Neural cell (in vitro differentiated cells): Measurements from ENCODE around the gene ATP2B2. TPM values are rescaled to one million over a fixed set of nuclear protein-coding genes. Genes with fewer than 3 reads are reported as not detected.

Experiments used
- H2AFZ ChIP-seq: fragments of 200-600, 300-800 bp; sonication (generic), shearing (Covaris generic); 2 replicates; pipeline ENCODE4 v1.6.0; 2014; ENCODE audit warnings: low read depth, mild to moderate bottlenecking, antibody characterized with exemption, low read length, moderate library complexity
- H3F3A ChIP-seq: fragments of 200-600 bp; shearing (Covaris generic); 2 replicates; pipeline ENCODE4 v1.6.1; 2016; ENCODE audit warnings: mild to moderate bottlenecking, moderate library complexity, mixed read lengths, antibody characterized with exemption, low read length; ENCODE audit not compliant: insufficient read depth, poor library complexity, severe bottlenecking
- H3K27ac ChIP-seq: fragments of 200-600, 300-800 bp; sonication (generic), shearing (Covaris generic); 2 replicates; pipeline ENCODE4 v1.5.1; 2014; ENCODE audit warnings: mild to moderate bottlenecking, low read length, moderate library complexity
- H3K27me3 ChIP-seq: fragments of 300-800, 200-600 bp; sonication (generic), shearing (Covaris generic); 2 replicates; pipeline ENCODE4 v1.6.0; 2014; ENCODE audit warnings: mild to moderate bottlenecking, low read depth, low read length, moderate library complexity; ENCODE audit not compliant: insufficient read depth
- H3K36me3 ChIP-seq: fragments of 300-800, 200-600 bp; sonication (generic), shearing (Covaris generic); 2 replicates; pipeline ENCODE4 v1.5.1; 2014; ENCODE audit warnings: mild to moderate bottlenecking, antibody characterized with exemption, low read length, moderate library complexity; ENCODE audit not compliant: insufficient read depth
- H3K4me2 ChIP-seq: fragments of 300-800, 200-600 bp; sonication (generic), shearing (Covaris generic); 2 replicates; pipeline ENCODE4 v1.6.0; 2014; ENCODE audit warnings: mild to moderate bottlenecking, low read length
- H3K4me3 ChIP-seq: fragments of 300-800, 200-600 bp; sonication (generic), shearing (Covaris generic); 2 replicates; pipeline ENCODE4 v1.5.1; 2014; ENCODE audit warnings: mild to moderate bottlenecking, low read length, moderate library complexity
- H3K79me2 ChIP-seq: fragments of 200-600 bp; shearing (Covaris generic); replicated peaks from 2 replicates; pipeline ENCODE4 v1.6.0; 2014; ENCODE audit warnings: mild to moderate bottlenecking, low read length, moderate library complexity; ENCODE audit not compliant: insufficient read depth
- H3K9ac ChIP-seq: fragments of 300-800, 200-600 bp; sonication (generic), shearing (Covaris generic); 2 replicates; pipeline ENCODE4 v1.6.1; 2016; ENCODE audit warnings: mild to moderate bottlenecking, low read length, mixed read lengths
- H3K9me2 ChIP-seq: fragments of 200-600 bp; shearing (Covaris generic); 2 replicates; pipeline ENCODE4 v1.6.1; 2016; ENCODE audit warnings: mild to moderate bottlenecking, low read length, mixed read lengths; ENCODE audit not compliant: insufficient read depth
- H3K9me3 ChIP-seq: fragments of 200-600, 300-800 bp; sonication (generic), shearing (Covaris generic); 2 replicates; pipeline ENCODE4 v1.6.1; 2016; ENCODE audit warnings: mild to moderate bottlenecking, mixed run types, low read length, moderate library complexity, mixed read lengths
- H4K20me1 ChIP-seq: fragments of 200-600 bp; shearing (Covaris generic); 2 replicates; pipeline ENCODE4 v1.6.1; 2016; ENCODE audit warnings: mild to moderate bottlenecking, mixed run types; ENCODE audit not compliant: insufficient read depth
- EP300 ChIP-seq: fragments of 450-650 bp; conservative IDR thresholded peaks from 2 replicates; pipeline ENCODE4 v1.6.1; 2014; ENCODE audit warnings: antibody characterized with exemption, mild to moderate bottlenecking, moderate library complexity; ENCODE audit not compliant: poor library complexity, severe bottlenecking
- EZH2 ChIP-seq: fragments of 200-600, 300-800 bp; shearing (Covaris generic), sonication (generic); IDR thresholded peaks from 2 replicates; pipeline ENCODE4 v1.6.1; 2014; ENCODE audit warnings: antibody characterized with exemption, low read length, borderline replicate concordance, mild to moderate bottlenecking; ENCODE audit not compliant: insufficient read depth, poor library complexity, severe bottlenecking
- MXI1 ChIP-seq: fragments of 450-650 bp; conservative IDR thresholded peaks from 2 replicates; pipeline ENCODE4 v1.6.1; 2014; ENCODE audit warnings: antibody characterized with exemption, mild to moderate bottlenecking; ENCODE audit not compliant: poor library complexity, severe bottlenecking
- POLR2AphosphoS5 ChIP-seq: IDR thresholded peaks from 2 replicates; pipeline ENCODE4 v1.6.1; 2012
- RAD21 ChIP-seq: fragments of 450-650 bp; conservative IDR thresholded peaks from 2 replicates; pipeline ENCODE4 v1.6.1; 2014; ENCODE audit warnings: antibody characterized with exemption, mild to moderate bottlenecking, moderate library complexity
- SMC3 ChIP-seq: fragments of 450-650 bp; conservative IDR thresholded peaks from 2 replicates; pipeline ENCODE4 v1.6.1; 2014; ENCODE audit warnings: antibody characterized with exemption, mild to moderate bottlenecking, moderate library complexity; ENCODE audit not compliant: poor library complexity
- TAF1 ChIP-seq: IDR thresholded peaks from 2 replicates; pipeline ENCODE4 v1.6.1; 2012; ENCODE audit warnings: low read depth
- polyA plus RNA-seq: library from polyadenylated mRNA; depleted of rRNA; stranded (reverse); fragments of >200 nt; gene quantifications from 2 replicates; pipeline ENCODE4 v1.2.3, GENCODE V29; 2014
- TF ChIP-seq, protein P1 (sequence below): fragments of 450-650 bp; IDR thresholded peaks from 2 replicates; pipeline ENCODE4 v1.5.1; 2014; ENCODE audit warnings: antibody characterized with exemption, mild to moderate bottlenecking, moderate library complexity; ENCODE audit not compliant: poor library complexity, severe bottlenecking
- TF ChIP-seq, protein P2 (sequence below): IDR thresholded peaks from 2 replicates; pipeline ENCODE4 v1.6.1; 2012; ENCODE audit warnings: borderline replicate concordance

Gene ATP2B2
- polyA plus RNA-seq, 1 donor from 2014 or later, result 8.3 TPM

DNA sequence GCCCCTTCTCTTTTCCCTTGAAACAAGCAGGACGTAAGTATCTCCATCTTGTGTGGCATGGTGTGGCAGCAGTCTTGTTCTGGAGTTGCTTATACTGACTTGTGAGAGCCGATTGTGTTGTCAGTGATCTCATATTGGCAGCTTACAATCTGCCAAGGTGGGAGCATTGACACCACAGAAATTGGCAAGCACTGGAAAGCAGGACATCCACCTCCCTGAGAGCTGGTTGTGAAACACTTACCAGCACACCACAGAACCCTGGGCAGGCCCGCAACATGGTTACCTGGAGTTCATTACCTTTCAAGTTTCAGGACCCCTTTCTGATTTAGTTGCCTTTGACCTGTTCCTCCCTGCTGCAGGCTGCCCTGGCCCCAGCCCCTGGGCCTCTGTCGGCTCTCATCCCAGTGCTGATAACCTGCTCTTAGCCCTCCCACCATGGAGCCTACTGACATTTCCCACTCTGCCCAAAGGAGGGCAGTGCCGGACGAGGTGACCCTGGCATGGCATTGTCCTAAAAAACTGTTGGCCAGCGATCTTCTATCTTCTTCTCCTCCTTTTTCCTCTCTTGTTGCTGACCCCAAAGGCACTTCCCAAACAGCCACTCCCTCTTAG is 10.6 kb upstream of the ATP2B2 start:
- Histone ChIP-seq H3K27me3 (no peaks in the 10 kb centered on the region), H3K36me3 (no peaks in the 10 kb centered on the region), H3K4me3 (no peak overlapping the region), H3K79me2 (no peaks in the 10 kb centered on the region), H2AFZ (no peak overlapping the region), H3F3A (no peaks in the 10 kb centered on the region), H3K4me2 (no peak overlapping the region), H4K20me1 (no peaks in the 10 kb centered on the region), H3K27ac (no peak overlapping the region), H3K9ac (no peak overlapping the region), H3K9me2 (no peaks in the 10 kb centered on the region), H3K9me3 (no peaks in the 10 kb centered on the region)
- TF ChIP-seq EZH2, result no peak

DNA sequence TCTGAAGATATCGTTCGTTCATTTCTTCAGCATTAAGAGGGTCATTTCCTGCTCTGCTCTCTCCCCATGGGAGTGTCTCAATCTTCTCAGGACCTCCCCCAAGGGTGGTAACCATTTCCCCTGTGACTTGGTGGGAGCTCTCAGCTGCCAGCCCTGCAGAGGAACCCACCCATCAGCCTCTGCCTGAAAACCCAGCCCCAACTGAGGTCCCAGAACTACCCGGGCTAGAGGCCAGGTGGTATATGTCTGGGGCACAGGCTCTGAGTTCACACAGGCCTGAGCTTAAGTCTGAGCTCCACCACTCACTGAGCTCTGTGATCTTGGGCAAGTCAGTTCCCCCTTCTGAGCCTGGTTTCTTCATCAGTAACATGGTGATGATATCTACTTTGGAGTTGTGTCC is 10.0 kb upstream of the ATP2B2 start:
- Histone ChIP-seq H3K9ac (no peak overlapping the region), H3K4me2 (no peak overlapping the region), H3K79me2 (no peaks in the 10 kb centered on the region), H3K27ac (no peak overlapping the region), H3K4me3 (no peak overlapping the region), H3K9me3 (no peaks in the 10 kb centered on the region), H3F3A (no peaks in the 10 kb centered on the region), H3K27me3 (no peaks in the 10 kb centered on the region), H3K36me3 (no peaks in the 10 kb centered on the region), H3K9me2 (no peaks in the 10 kb centered on the region), H2AFZ (no peak overlapping the region), H4K20me1 (no peaks in the 10 kb centered on the region)
- TF ChIP-seq EP300 (no peak), RAD21 (no peak), SMC3 (no peak), MXI1 (no peak), EZH2 (no peak), POLR2AphosphoS5 (no peak), TAF1 (no peak)
- TF ChIP-seq, protein P1, sequence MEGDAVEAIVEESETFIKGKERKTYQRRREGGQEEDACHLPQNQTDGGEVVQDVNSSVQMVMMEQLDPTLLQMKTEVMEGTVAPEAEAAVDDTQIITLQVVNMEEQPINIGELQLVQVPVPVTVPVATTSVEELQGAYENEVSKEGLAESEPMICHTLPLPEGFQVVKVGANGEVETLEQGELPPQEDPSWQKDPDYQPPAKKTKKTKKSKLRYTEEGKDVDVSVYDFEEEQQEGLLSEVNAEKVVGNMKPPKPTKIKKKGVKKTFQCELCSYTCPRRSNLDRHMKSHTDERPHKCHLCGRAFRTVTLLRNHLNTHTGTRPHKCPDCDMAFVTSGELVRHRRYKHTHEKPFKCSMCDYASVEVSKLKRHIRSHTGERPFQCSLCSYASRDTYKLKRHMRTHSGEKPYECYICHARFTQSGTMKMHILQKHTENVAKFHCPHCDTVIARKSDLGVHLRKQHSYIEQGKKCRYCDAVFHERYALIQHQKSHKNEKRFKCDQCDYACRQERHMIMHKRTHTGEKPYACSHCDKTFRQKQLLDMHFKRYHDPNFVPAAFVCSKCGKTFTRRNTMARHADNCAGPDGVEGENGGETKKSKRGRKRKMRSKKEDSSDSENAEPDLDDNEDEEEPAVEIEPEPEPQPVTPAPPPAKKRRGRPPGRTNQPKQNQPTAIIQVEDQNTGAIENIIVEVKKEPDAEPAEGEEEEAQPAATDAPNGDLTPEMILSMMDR, result no peak
- TF ChIP-seq, protein P2, sequence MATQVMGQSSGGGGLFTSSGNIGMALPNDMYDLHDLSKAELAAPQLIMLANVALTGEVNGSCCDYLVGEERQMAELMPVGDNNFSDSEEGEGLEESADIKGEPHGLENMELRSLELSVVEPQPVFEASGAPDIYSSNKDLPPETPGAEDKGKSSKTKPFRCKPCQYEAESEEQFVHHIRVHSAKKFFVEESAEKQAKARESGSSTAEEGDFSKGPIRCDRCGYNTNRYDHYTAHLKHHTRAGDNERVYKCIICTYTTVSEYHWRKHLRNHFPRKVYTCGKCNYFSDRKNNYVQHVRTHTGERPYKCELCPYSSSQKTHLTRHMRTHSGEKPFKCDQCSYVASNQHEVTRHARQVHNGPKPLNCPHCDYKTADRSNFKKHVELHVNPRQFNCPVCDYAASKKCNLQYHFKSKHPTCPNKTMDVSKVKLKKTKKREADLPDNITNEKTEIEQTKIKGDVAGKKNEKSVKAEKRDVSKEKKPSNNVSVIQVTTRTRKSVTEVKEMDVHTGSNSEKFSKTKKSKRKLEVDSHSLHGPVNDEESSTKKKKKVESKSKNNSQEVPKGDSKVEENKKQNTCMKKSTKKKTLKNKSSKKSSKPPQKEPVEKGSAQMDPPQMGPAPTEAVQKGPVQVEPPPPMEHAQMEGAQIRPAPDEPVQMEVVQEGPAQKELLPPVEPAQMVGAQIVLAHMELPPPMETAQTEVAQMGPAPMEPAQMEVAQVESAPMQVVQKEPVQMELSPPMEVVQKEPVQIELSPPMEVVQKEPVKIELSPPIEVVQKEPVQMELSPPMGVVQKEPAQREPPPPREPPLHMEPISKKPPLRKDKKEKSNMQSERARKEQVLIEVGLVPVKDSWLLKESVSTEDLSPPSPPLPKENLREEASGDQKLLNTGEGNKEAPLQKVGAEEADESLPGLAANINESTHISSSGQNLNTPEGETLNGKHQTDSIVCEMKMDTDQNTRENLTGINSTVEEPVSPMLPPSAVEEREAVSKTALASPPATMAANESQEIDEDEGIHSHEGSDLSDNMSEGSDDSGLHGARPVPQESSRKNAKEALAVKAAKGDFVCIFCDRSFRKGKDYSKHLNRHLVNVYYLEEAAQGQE, result no peak
